GM12878 (cell line): ENCODE results near the gene NDST4. TPM values are rescaled to one million over a fixed set of nuclear protein-coding genes. Genes with fewer than 3 reads are reported as not detected.

Source experiments
- ATAC-seq: fragments of 200-7000 bp; cut with Tn5 transposase; 3 replicates; pipeline ENCODE4 v1.9.1; 2020; ENCODE audit warnings: mild to moderate bottlenecking, moderate library complexity
- BruUV-seq: library from RNA; stranded (reverse); fragments of 400-500 nt; replicated peaks from 2 replicates; lab custom pipeline; 2021; lab: Mats Ljungman, UMichigan
- CTCF ChIA-PET: fragments of 300-600 bp; sonication (Branson Sonifier 250); formaldehyde crosslinking; extraction: SDS; loops from one replicate; lab custom pipeline; 2021; ENCODE audit warnings: inconsistent platforms; lab: Yijun Ruan, JAX
- POLR2A ChIA-PET: fragments of 350-600 bp; formaldehyde crosslinking; extraction: SDS; loops from one replicate; lab custom pipeline; 2021; ENCODE audit warnings: inconsistent platforms; lab: Charles Lee
- RAD21 ChIA-PET: fragments of 300-600 bp; sonication (Branson Sonifier 250); formaldehyde crosslinking; loops from one replicate; lab custom pipeline; 2023; ENCODE audit warnings: antibody characterized with exemption; ENCODE audit not compliant: unreplicated experiment; lab: Charles Lee
- SMC1A ChIA-PET: fragments of 300-600 bp; sonication (Branson Sonifier 250); formaldehyde crosslinking; loops from one replicate; lab custom pipeline; 2023; ENCODE audit not compliant: unreplicated experiment, uncharacterized antibody; lab: Charles Lee
- DNase-seq: peaks from one replicate; pipeline ENCODE4 v3.0.0-alpha.2; 2011; ENCODE audit warnings: low read depth, low spot score
- FAIRE-seq: peaks from 3 replicates; lab custom pipeline; 2011; peaks lifted over from hg19 to GRCh38; lab: Jason Lieb, UNC
- H2AFZ ChIP-seq: 2 replicates; pipeline ENCODE4 v1.6.0; 2011; ENCODE audit warnings: low read depth, low read length, control low read depth; ENCODE audit not compliant: control insufficient read depth
- H3K27ac ChIP-seq: 2 replicates; pipeline ENCODE4 v1.5.1; 2011; ENCODE audit warnings: control low read depth; ENCODE audit not compliant: control insufficient read depth, insufficient read depth
- H3K27me3 ChIP-seq, 2 experiments: replicated peaks in 1 of 2; 2 replicates each; pipeline versions ENCODE4 v1.6.0 to v1.6.1; 2011; ENCODE audit warnings: low read length in 1 of 2; ENCODE audit not compliant: control insufficient read depth in 2 of 2, insufficient read depth in 2 of 2
- H3K36me3 ChIP-seq, 2 experiments: 2 replicates each; pipeline ENCODE4 v1.5.1; 2011; ENCODE audit warnings: low read length in 1 of 2; ENCODE audit not compliant: control insufficient read depth in 2 of 2, insufficient read depth in 2 of 2
- H3K4me1 ChIP-seq: 2 replicates; pipeline ENCODE4 v1.6.1; 2011; ENCODE audit warnings: mild to moderate bottlenecking, low read length, moderate library complexity, mixed read lengths; ENCODE audit not compliant: control insufficient read depth, insufficient read depth
- H3K4me2 ChIP-seq: 2 replicates; pipeline ENCODE4 v1.6.0; 2011; ENCODE audit warnings: control low read depth; ENCODE audit not compliant: control insufficient read depth, insufficient read depth
- H3K4me3 ChIP-seq: fragments of 200-600 bp; sonication (generic); 2 replicates; pipeline ENCODE4 v1.5.1; 2016
- H3K79me2 ChIP-seq: 2 replicates; pipeline ENCODE4 v1.6.0; 2011; ENCODE audit warnings: low read length; ENCODE audit not compliant: control insufficient read depth, insufficient read depth
- H3K9ac ChIP-seq: 2 replicates; pipeline ENCODE4 v1.8.0; 2011; ENCODE audit warnings: low read length, control low read depth, mixed read lengths; ENCODE audit not compliant: control insufficient read depth, insufficient read depth
- H3K9me3 ChIP-seq: replicated peaks from 3 replicates; pipeline ENCODE4 v1.5.1; 2011; ENCODE audit warnings: mild to moderate bottlenecking, low read length; ENCODE audit not compliant: control insufficient read depth, insufficient read depth
- H4K20me1 ChIP-seq: 2 replicates; pipeline ENCODE4 v1.6.0; 2011; ENCODE audit not compliant: control insufficient read depth, insufficient read depth
- ATF7 ChIP-seq: fragments of 450-650 bp; IDR thresholded peaks from 2 replicates; pipeline ENCODE4 v1.6.1; 2016; ENCODE audit warnings: low read depth, mild to moderate bottlenecking
- IRF4 ChIP-seq: IDR thresholded peaks from 2 replicates; pipeline ENCODE4 v1.6.1; 2011; ENCODE audit warnings: low read depth, low read length
- MXI1 ChIP-seq: fragments of 150-350 bp; IDR thresholded peaks from 2 replicates; pipeline ENCODE4 v1.6.1; 2011; ENCODE audit warnings: low read depth, mild to moderate bottlenecking, inconsistent platforms, low read length, improper control_type of control experiment
- NR2C1 ChIP-seq: fragments of 450-650 bp; IDR thresholded peaks from 2 replicates; pipeline ENCODE4 v1.6.1; 2017; ENCODE audit warnings: antibody characterized with exemption, mild to moderate bottlenecking, moderate library complexity
- POU2F2 ChIP-seq: IDR thresholded peaks from 3 replicates; pipeline ENCODE4 v1.6.1; 2011; ENCODE audit warnings: low read depth, mild to moderate bottlenecking, low read length, borderline replicate concordance
- RUNX3 ChIP-seq: IDR thresholded peaks from 2 replicates; pipeline ENCODE4 v1.6.1; 2012; ENCODE audit warnings: low read length, inconsistent platforms
- SMC3 ChIP-seq: IDR thresholded peaks from 2 replicates; pipeline ENCODE4 v1.6.1; 2011; ENCODE audit warnings: low read length, improper control_type of control experiment, borderline replicate concordance
- SREBF1 ChIP-seq: IDR thresholded peaks from 2 replicates; pipeline ENCODE4 v1.6.1; 2012; ENCODE audit warnings: mild to moderate bottlenecking, low read length
- STAT3 ChIP-seq: IDR thresholded peaks from 2 replicates; pipeline ENCODE4 v1.6.1; 2011; ENCODE audit warnings: low read depth, low read length, improper control_type of control experiment
- SUZ12 ChIP-seq: fragments of 200-600 bp; sonication (generic); IDR thresholded peaks from one replicate; pipeline ENCODE4 v1.6.1; 2018; ENCODE audit warnings: antibody characterized with exemption, mild to moderate bottlenecking; ENCODE audit not compliant: unreplicated experiment
- ZBTB4 ChIP-seq: fragments of 450-650 bp; formaldehyde crosslinking; IDR thresholded peaks from 2 replicates; pipeline ENCODE4 v1.4.0; 2022; ENCODE audit warnings: mild to moderate bottlenecking, moderate library complexity
- ZNF622 ChIP-seq: fragments of 450-650 bp; IDR thresholded peaks from 2 replicates; pipeline ENCODE4 v1.6.1; 2017; ENCODE audit warnings: mild to moderate bottlenecking, inconsistent platforms
- WGBS: methylation state at CpG from one replicate; pipeline ENCODE4 v1.1.6; 2016; ENCODE audit warnings: low lambda C conversion rate; ENCODE audit not compliant: insufficient replicate concordance, insufficient coverage; ENCODE audit errors: missing lambda C conversion rate; 5-methylcytosine and 5-hydroxymethylcytosine counted together
- in situ Hi-C: fragments of 300-500 bp; cut with MboI; formaldehyde crosslinking; loops from 9 replicates; pipeline ENCODE4 v1.14.3; 2018; ENCODE audit warnings: mixed read lengths
- intact Hi-C: fragments of 100-400 bp; cut with micrococcal nuclease; formaldehyde crosslinking; loops from one replicate; pipeline ENCODE4 v1.14.2; 2022; ENCODE audit not compliant: unreplicated experiment
- polyA plus RNA-seq, 11 experiments: library from polyadenylated mRNA; depleted of rRNA in 4 of 11; unstranded in 6 of 11; stranded (reverse) in 5 of 11; fragments of >200 nt; fragmentation: Nextera tagmentation in 4 of 11; fragmentation: Illumina TruSeq in 1 of 11; extraction: Ambion mirVana in 4 of 11; extraction: Trizol in 1 of 11; gene quantifications; 1 replicate in 1 of 11; 2 replicates in 10 of 11; pipeline versions ENCODE4 v1.2.1 to v1.2.3, GENCODE V29; 2011 to 2016; ENCODE audit warnings: inconsistent platforms in 2 of 11, missing spikeins in 2 of 11, low read depth in 1 of 11
- total RNA-seq, 4 experiments: library from RNA; depleted of rRNA in 3 of 4; stranded (reverse); fragments of >200 nt in 3 of 4; fragmentation: Illumina TruSeq in 1 of 4; extraction: Trizol in 1 of 4; gene quantifications; 2 replicates each; pipeline versions ENCODE4 v1.2.1 to v1.2.3, GENCODE V29; 2013 to 2021
- TF ChIP-seq, protein P1 (sequence below): fragments of 450-650 bp; IDR thresholded peaks from 2 replicates; pipeline ENCODE4 v1.6.1; 2017; ENCODE audit warnings: mild to moderate bottlenecking, low read depth, inconsistent platforms; ENCODE audit not compliant: poor library complexity, severe bottlenecking
- TF ChIP-seq, protein P2 (sequence below): fragments of 450-650 bp; IDR thresholded peaks from 2 replicates; pipeline ENCODE4 v1.6.1; 2018; ENCODE audit warnings: mild to moderate bottlenecking, low read depth, moderate library complexity; ENCODE audit not compliant: partially characterized antibody
- TF ChIP-seq, protein P3 (sequence below): IDR thresholded peaks from 2 replicates; pipeline ENCODE4 v1.6.1; 2012; ENCODE audit warnings: low read depth, low read length, improper control_type of control experiment

NDST4 gene
- total and polyA plus RNA-seq, 10 of the 15 experiments (the other 5 are each of a cell fraction or from before 2014, with no cell fraction given) = 0.04 to 0.11 (median 0.07) TPM; not detected in 6

GRCh38 chr4:115101675-115102074 lies 11.7 kb downstream of the NDST4 start:
- TF ChIP-seq POU2F2 (no peak), IRF4 (no peak), MXI1 (no peak), ZNF622 (no peak), STAT3 (no peak), NR2C1 (no peak), SUZ12 (no peak), SREBF1 (no peak), ATF7 (no peak), RUNX3 (no peak), SMC3 (no peak), ZBTB4 (CRISPR knock-in tag) (no peak)
- TF ChIP-seq, protein P1, sequence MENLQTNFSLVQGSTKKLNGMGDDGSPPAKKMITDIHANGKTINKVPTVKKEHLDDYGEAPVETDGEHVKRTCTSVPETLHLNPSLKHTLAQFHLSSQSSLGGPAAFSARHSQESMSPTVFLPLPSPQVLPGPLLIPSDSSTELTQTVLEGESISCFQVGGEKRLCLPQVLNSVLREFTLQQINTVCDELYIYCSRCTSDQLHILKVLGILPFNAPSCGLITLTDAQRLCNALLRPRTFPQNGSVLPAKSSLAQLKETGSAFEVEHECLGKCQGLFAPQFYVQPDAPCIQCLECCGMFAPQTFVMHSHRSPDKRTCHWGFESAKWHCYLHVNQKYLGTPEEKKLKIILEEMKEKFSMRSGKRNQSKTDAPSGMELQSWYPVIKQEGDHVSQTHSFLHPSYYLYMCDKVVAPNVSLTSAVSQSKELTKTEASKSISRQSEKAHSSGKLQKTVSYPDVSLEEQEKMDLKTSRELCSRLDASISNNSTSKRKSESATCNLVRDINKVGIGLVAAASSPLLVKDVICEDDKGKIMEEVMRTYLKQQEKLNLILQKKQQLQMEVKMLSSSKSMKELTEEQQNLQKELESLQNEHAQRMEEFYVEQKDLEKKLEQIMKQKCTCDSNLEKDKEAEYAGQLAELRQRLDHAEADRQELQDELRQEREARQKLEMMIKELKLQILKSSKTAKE = no peak
- TF ChIP-seq, protein P2, sequence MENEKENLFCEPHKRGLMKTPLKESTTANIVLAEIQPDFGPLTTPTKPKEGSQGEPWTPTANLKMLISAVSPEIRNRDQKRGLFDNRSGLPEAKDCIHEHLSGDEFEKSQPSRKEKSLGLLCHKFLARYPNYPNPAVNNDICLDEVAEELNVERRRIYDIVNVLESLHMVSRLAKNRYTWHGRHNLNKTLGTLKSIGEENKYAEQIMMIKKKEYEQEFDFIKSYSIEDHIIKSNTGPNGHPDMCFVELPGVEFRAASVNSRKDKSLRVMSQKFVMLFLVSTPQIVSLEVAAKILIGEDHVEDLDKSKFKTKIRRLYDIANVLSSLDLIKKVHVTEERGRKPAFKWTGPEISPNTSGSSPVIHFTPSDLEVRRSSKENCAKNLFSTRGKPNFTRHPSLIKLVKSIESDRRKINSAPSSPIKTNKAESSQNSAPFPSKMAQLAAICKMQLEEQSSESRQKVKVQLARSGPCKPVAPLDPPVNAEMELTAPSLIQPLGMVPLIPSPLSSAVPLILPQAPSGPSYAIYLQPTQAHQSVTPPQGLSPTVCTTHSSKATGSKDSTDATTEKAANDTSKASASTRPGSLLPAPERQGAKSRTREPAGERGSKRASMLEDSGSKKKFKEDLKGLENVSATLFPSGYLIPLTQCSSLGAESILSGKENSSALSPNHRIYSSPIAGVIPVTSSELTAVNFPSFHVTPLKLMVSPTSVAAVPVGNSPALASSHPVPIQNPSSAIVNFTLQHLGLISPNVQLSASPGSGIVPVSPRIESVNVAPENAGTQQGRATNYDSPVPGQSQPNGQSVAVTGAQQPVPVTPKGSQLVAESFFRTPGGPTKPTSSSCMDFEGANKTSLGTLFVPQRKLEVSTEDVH = no peak
- TF ChIP-seq, protein P3, sequence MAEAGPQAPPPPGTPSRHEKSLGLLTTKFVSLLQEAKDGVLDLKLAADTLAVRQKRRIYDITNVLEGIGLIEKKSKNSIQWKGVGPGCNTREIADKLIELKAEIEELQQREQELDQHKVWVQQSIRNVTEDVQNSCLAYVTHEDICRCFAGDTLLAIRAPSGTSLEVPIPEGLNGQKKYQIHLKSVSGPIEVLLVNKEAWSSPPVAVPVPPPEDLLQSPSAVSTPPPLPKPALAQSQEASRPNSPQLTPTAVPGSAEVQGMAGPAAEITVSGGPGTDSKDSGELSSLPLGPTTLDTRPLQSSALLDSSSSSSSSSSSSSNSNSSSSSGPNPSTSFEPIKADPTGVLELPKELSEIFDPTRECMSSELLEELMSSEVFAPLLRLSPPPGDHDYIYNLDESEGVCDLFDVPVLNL = no peak
- in situ Hi-C loops (no loop called here), intact Hi-C loops (no loop called here)
- Histone ChIP-seq H3K4me3 (no peak overlapping the region), H3K79me2 (no peaks in the 10 kb centered on the region), H3K9me3 (no peaks in the 10 kb centered on the region), H2AFZ (no peak overlapping the region), H3K4me1 (no peaks in the 10 kb centered on the region), H3K27ac (no peak overlapping the region), H3K9ac (no peak overlapping the region), H3K36me3 (no peaks in the 10 kb centered on the region), H4K20me1 (no peaks in the 10 kb centered on the region), H3K27me3 (no peaks in the 10 kb centered on the region), H3K4me2 (no peak overlapping the region)
- WGBS = 30% methylated on average over 3 of the region's 3 CpGs
- BruUV-seq = no TSS peak
- ChIA-PET RAD21 (no interaction called here), POLR2A (no interaction called here), CTCF (no interaction called here), SMC1A (interaction anchor here (1.1 kb wide), 1 partner anchor 14 kb away, joined by 5 read pairs; no protein-coding TSS in a partner anchor)
- DNase-seq = no peak
- FAIRE-seq = no peak
- ATAC-seq = no peak
